Activated CD4-positive, alpha-beta T cell treated with anti-CD3 and anti-CD28 coated beads, Interleukin-2, Interleukin-6, amounts not matched to agents 100 ng/mL and 50 ng/mL, durations not matched to agents 16 hours and 8 hours (primary cell): Measurements from ENCODE around the gene INSR.
"Not testable (repeated sequence)": the region's sequence is repeated elsewhere in the genome, so short reads cannot be mapped to it uniquely, and the experiment has no call there.

ENCODE experiments used
- DNase-seq: peaks from one replicate; pipeline ENCODE4 v3.0.0-alpha.2; 2020

The INSR gene

DNA sequence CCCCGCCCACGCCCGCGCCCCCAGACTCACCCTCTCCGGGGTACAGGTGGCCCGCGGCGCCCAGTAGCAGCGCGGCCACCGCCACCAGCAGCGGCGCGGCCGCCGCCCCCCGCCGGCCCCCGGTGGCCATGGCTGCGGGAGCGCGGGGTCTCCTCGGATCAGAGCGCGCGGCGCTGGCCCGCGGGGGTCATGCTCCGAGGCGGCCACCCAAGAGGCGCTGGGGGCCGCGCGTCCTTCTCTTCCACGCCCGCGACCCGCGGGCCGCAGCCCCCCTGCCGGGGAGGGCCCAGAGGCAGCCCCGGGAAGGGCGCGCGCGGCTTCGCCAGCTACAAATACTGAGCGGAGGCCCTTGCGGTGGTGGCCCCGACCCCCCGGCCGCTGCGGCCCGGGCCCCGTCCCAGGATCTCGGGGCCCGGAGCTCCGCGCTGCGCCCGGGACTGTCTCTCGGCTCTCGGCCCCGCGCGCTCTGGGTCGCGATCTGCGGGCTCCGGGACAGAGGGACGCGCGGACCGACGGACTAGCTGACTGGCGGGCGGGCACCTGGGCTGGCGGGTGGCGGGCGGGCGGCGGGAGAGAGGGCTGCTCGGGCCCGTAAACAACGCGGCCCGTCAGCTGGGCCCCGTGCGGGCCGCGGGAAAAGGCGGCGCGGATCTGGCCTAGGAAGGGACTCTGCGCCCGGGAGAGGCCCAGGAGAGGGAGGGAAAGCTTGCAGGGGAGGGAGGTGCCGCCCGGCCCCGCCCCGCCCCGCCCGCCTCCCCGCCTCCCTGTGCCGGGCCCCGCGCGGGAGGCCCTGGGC lies at the start of gene INSR:
Gene INSR, minus strand, starts transcription at position 653 of the 796 bp plus-strand sequence. Its CDS starts 523 bp downstream, at position 130.
- DNase-seq: peak; percentile 52

GRCh38 chr19:7342143-7342542 lies 47.9 kb upstream of the INSR start:
- DNase-seq: no peak

GRCh38 chr19:7340959-7341837 lies 47.0 kb upstream of the INSR start:
- DNase-seq: peak; percentile 86

- DNase-seq: peak; percentile 65
Measured at GRCh38 chr19:7337380-7338194, 43.4 kb upstream of the INSR start.

- no peak for DNase-seq
Measured at GRCh38 chr19:7336321-7336973, 42.2 kb upstream of the INSR start.

GRCh38 chr19:7333198-7334118 lies 39.2 kb upstream of the INSR start:
- no peak for DNase-seq

- DNase-seq: no peak
Measured at GRCh38 chr19:7331446-7331845, 37.2 kb upstream of the INSR start.

- DNase-seq: no peak
Measured at GRCh38 chr19:7328647-7329046, 34.4 kb upstream of the INSR start.

- DNase-seq: no peak
Measured at GRCh38 chr19:7327802-7328201, 33.6 kb upstream of the INSR start.

- DNase-seq: peak; percentile 49
Measured at GRCh38 chr19:7326105-7326877, 32.1 kb upstream of the INSR start.

- no peak for DNase-seq
Measured at GRCh38 chr19:7318176-7318575, 24.0 kb upstream of the INSR start.

- DNase-seq: no peak
Measured at GRCh38 chr19:7312816-7313215, 18.6 kb upstream of the INSR start.

DNA sequence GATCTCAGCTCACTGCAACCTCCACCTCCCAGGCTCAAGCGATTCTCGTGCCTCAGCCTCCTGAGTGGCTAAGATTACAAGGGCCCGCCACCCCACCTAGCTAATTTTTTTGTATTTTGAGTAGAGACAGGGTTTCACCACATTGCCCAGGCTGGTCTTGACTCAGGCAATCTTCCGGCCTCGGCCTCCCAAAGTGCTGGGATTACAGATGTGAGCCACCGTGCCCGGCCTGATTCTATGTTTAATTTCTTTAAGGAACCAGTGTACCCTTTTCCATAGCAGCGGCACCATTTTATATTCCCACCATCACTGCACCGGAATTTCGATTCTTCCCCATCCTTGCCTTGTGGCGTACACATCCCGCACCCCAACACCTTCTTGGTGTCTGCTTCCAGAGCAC lies 17.7 kb upstream of the INSR start:
- DNase-seq: no peak

GRCh38 chr19:7308327-7308726 lies 14.1 kb upstream of the INSR start:
- not testable (repeated sequence) for DNase-seq

DNA sequence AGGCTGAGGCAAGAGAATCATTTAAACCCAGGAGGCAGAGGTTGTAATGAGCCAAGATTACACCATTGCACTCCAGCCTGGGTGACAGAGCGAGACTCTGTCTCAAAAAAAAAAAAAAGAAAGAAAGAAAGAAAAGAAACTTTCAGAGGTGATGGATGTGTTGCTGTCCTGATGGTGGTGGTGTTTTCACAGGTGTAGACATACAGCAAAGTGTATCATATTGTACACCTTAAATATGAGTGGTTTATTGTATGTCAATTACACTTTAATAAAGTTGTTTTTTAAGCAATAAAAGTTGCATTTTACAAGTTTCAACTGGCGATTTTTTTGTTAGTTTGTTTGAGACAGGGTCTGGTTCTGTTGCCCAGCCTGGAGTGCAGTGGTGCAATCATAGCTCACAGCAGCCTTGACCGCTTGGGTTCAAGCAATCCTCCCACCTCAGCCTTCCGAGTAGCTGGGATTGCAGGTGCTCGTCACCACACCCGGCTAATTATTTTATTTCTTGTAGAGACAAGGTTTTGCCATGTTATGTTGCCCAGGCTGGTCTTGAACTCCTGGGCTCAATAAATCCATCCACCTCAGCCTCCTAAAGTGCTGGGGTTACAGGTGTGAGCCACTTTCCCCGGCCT lies 13.5 kb upstream of the INSR start:
- DNase-seq: no peak

DNA sequence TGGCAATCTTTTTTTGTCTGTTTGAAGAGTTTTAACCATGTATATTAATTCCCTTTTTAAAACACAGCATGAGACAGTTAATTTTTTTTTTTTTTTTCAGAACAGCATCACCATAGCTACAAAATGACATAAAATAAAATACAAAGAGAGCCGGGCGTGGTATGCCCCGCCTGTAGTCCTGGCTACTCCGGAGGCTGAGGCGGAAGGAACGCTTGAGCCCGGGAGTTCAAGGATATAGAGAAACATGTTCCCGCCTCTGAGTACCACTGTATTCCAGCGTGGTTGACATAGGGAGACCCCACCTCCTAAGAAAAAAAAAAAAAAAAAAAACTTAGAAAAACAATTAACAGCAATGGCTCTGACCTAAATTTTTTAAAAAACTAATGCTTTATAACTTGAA lies 10.0 kb upstream of the INSR start:
- DNase-seq: no peak

- no peak for DNase-seq
Measured at GRCh38 chr19:7303470-7303869, 9.3 kb upstream of the INSR start.

- no peak for DNase-seq
Measured at GRCh38 chr19:7301525-7301924, 7.3 kb upstream of the INSR start.

GRCh38 chr19:7297742-7298141 lies 3.5 kb upstream of the INSR start:
- DNase-seq: no peak

DNA sequence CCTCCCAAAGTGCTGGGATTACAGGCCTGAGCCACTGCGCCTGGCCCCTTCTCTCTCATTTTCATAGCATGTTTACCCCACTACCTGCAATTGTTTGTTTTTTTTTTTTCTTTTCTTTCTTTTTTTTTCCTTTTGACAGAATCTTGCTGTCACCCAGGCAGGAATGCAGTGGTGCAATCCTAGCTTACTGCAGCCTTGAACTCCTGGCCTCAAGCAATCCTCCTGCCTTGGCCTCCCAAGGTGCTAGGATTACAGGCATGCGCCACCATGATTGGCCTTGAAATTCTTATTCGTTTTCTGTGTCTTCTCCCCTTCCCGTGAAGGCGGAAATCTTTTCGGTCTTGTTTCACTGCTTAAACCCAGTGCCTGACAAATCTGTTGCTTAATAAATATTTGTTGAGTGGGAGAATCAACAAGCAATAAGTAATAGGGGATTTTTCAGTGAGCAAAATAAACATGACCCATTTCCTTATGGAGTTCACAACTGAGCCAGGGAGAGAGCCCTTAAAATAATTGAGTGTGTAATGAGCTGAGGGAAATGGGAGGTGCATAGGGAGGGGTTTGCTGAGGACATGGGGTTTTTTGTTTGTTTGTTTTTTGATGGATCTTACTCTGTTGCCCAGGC lies 1.8 kb upstream of the INSR start:
- no peak for DNase-seq
